Measurements from ENCODE around the gene KRTAP5-8. TPM values are rescaled to one million over a fixed set of nuclear protein-coding genes. Genes with fewer than 3 reads are reported as not detected.
A peak's percentile ranks its signal among the peaks of the same experiment; 100 is the strongest.

Gene KRTAP5-8
- total and polyA plus RNA-seq, 4 donors, result 0.22 TPM; not detected in 3

DNA sequence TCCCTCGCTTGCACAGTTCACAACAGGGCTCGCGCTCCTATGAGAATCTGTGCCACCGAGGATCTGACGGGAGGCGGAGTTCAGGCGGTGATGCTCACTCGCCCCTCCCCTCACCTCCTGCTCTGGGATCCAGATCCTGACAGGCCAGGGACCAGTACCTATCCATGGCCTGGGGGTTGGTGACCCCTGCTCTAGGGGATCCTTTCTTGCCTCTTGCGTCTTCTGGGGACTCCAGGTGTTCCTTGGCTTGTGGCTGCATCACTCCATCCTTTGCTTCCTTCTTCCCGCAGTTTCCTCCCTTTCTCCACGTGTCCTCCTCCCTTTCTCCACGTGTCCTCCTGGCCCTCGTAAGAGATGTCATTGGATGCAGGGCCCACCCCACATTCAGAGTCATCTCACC, 41.4 kb upstream of the KRTAP5-8 start:
- WGBS (ENCODE audit: insufficient coverage), result 95% methylated on average over 13 of the region's 13 CpGs
- DNase-seq (ENCODE audit: low read depth in 4 of 6, low spot score in 6 of 6), result no peak
- H3K27me3 ChIP-seq (ENCODE audit: control insufficient read depth, insufficient read depth, low read length), result no peaks in the 10 kb centered on the region
- H3K4me3 ChIP-seq (ENCODE audit: low read depth, low read length), result no peak overlapping the region
- no peak overlapping the region for H3K27ac ChIP-seq (ENCODE audit: low read depth, low read length)
- H3K4me1 ChIP-seq (ENCODE audit: control insufficient read depth, insufficient read depth, low read length), result peaks cover 3% of the 10 kb centered on the region
- no peaks in the 10 kb centered on the region for H3K9me3 ChIP-seq (ENCODE audit: control insufficient read depth, insufficient read depth, low read length)
- peaks cover 68% of the 10 kb centered on the region for H3K36me3 ChIP-seq (ENCODE audit: control insufficient read depth, insufficient read depth, low read length)

DNA sequence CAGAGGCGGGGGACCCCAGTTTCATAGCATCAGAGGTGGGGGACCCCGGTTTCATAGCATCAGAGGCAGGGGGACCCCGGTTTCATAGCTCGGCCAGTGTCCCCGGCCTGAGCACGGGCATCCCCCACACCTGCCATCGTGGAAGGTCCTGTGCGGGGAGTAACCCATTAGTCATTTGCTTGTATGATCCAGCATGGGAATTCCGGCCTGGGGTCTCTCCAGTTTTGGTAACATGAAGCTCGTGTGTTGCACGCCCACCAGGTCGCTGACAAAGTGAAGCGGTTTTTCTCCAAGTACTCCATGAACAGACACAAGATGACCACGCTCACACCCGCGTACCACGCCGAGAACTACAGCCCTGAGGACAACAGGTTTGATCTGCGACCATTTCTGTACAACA, 39.7 kb upstream of the KRTAP5-8 start:
- H3K4me1 ChIP-seq (ENCODE audit: control insufficient read depth, insufficient read depth, low read length), result peaks cover 3% of the 10 kb centered on the region
- H3K27me3 ChIP-seq (ENCODE audit: control insufficient read depth, insufficient read depth, low read length), result no peaks in the 10 kb centered on the region
- H3K4me3 ChIP-seq (ENCODE audit: low read depth, low read length), result no peak overlapping the region
- no peak for DNase-seq (ENCODE audit: low read depth in 4 of 6, low spot score in 6 of 6)
- no peaks in the 10 kb centered on the region for H3K9me3 ChIP-seq (ENCODE audit: control insufficient read depth, insufficient read depth, low read length)
- no peak overlapping the region for H3K27ac ChIP-seq (ENCODE audit: low read depth, low read length)
- 97% methylated on average over 19 of the region's 19 CpGs for WGBS (ENCODE audit: insufficient coverage)
- H3K36me3 ChIP-seq (ENCODE audit: control insufficient read depth, insufficient read depth, low read length), result peaks cover 66% of the 10 kb centered on the region

- Histone ChIP-seq H3K4me1 (ENCODE audit: control insufficient read depth, insufficient read depth, low read length) (peaks cover 4% of the 10 kb centered on the region), H3K27ac (ENCODE audit: low read depth, low read length) (no peak overlapping the region), H3K27me3 (ENCODE audit: control insufficient read depth, insufficient read depth, low read length) (no peaks in the 10 kb centered on the region), H3K4me3 (ENCODE audit: low read depth, low read length) (no peak overlapping the region), H3K9me3 (ENCODE audit: control insufficient read depth, insufficient read depth, low read length) (no peaks in the 10 kb centered on the region), H3K36me3 (ENCODE audit: control insufficient read depth, insufficient read depth, low read length) (peaks cover 68% of the 10 kb centered on the region)
- DNase-seq (ENCODE audit: low read depth in 4 of 6, low spot score in 6 of 6), result peak in 2 of 6 donors; percentile 15 to 26
- 80% methylated on average over 10 of the region's 13 CpGs for WGBS (ENCODE audit: insufficient coverage)
These were observed 38.7 kb upstream of the KRTAP5-8 start for GRCh38 chr11:71499125-71499524.

- Histone ChIP-seq H3K36me3 (ENCODE audit: control insufficient read depth, insufficient read depth, low read length) (peaks cover 69% of the 10 kb centered on the region), H3K27ac (ENCODE audit: low read depth, low read length) (no peak overlapping the region), H3K27me3 (ENCODE audit: control insufficient read depth, insufficient read depth, low read length) (no peaks in the 10 kb centered on the region), H3K9me3 (ENCODE audit: control insufficient read depth, insufficient read depth, low read length) (no peaks in the 10 kb centered on the region), H3K4me1 (ENCODE audit: control insufficient read depth, insufficient read depth, low read length) (peaks cover 9% of the 10 kb centered on the region), H3K4me3 (ENCODE audit: low read depth, low read length) (no peak overlapping the region)
- 66% methylated on average over 4 of the region's 6 CpGs for WGBS (ENCODE audit: insufficient coverage)
- no peak for DNase-seq (ENCODE audit: low read depth in 4 of 6, low spot score in 6 of 6)
These were observed 38.3 kb upstream of the KRTAP5-8 start for GRCh38 chr11:71499546-71499945.

DNA sequence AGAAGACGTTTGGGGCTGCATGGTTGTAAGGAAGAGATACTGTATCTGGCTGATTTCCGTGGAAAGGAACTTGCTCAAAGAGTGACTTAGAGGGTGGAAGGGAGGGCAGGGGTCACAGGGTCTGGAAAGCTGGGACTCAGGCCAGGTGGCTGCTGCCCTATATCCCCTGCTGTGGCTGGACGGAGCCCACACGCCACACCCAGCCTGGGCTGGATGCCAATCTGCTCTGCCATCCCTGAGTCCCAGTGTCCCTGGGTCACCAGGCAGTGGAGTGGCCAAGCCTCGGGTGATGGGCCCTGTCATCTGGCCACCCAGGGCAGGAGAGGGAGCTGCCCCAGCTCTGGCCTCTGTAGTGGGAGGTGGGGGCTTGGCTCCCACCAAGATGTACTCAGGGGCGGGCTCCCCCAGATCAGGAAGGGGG, 37.2 kb upstream of the KRTAP5-8 start:
- Histone ChIP-seq H3K4me1 (ENCODE audit: control insufficient read depth, insufficient read depth, low read length) (peaks cover 10% of the 10 kb centered on the region), H3K27ac (ENCODE audit: low read depth, low read length) (no peak overlapping the region), H3K4me3 (ENCODE audit: low read depth, low read length) (no peak overlapping the region), H3K27me3 (ENCODE audit: control insufficient read depth, insufficient read depth, low read length) (no peaks in the 10 kb centered on the region), H3K9me3 (ENCODE audit: control insufficient read depth, insufficient read depth, low read length) (no peaks in the 10 kb centered on the region), H3K36me3 (ENCODE audit: control insufficient read depth, insufficient read depth, low read length) (peaks cover 60% of the 10 kb centered on the region)
- DNase-seq (ENCODE audit: low read depth in 4 of 6, low spot score in 6 of 6), result no peak
- WGBS (ENCODE audit: insufficient coverage), result 57% methylated on average over 6 of the region's 6 CpGs

DNA sequence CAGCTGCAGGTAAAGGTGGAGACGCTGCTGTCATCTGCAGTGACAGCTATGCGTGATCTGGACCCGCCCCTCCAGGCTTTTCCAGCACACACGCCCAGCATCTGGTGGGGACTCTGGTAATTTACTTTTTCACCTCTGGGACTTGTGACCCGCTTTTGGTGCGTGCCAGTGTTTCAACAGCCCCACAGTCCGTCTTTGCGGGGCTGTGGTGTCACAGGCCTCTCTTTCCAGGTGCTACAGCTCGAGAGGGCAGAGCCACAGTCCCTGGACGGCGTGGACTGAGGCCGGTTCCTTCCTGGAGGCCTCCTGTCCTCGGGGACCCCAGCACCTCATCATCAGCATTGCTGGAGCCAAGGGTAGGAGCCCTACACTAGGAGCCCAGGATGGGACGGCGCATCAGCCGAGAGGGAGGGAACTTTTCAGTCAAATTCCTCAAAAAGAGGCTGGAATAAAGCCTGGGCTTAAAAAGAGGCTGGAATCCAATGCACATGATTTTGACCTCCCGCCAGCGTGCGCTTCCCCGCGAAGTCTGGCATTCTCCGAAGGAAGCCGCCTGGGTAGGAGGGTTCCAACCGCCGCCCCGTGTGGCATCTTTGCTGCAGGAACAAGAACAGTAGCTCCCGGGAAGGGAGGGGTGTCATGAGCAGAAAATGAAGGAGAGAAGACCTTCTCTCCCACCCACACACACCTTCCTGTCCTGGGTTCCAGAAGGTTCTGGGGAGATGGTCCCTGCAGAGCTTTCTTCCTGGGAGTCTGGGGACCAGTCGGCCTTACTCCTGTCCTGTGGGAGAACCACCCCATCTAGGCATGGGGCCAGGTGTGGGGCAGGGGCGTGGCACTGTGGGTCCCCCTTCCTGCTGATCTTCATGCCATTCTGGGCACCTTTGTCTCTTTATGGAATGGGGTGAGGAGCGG, 36.5 kb upstream of the KRTAP5-8 start:
- Histone ChIP-seq H3K4me3 (ENCODE audit: low read depth, low read length) (no peak overlapping the region), H3K9me3 (ENCODE audit: control insufficient read depth, insufficient read depth, low read length) (no peaks in the 10 kb centered on the region), H3K4me1 (ENCODE audit: control insufficient read depth, insufficient read depth, low read length) (peaks cover 10% of the 10 kb centered on the region), H3K36me3 (ENCODE audit: control insufficient read depth, insufficient read depth, low read length) (peaks cover 58% of the 10 kb centered on the region), H3K27ac (ENCODE audit: low read depth, low read length) (no peak overlapping the region), H3K27me3 (ENCODE audit: control insufficient read depth, insufficient read depth, low read length) (no peaks in the 10 kb centered on the region)
- DNase-seq (ENCODE audit: low read depth in 4 of 6, low spot score in 6 of 6), result peak in 1 of 6 donors; percentile 41
- WGBS (ENCODE audit: insufficient coverage), result 91% methylated on average over 24 of the region's 30 CpGs

- Histone ChIP-seq H3K4me1 (ENCODE audit: control insufficient read depth, insufficient read depth, low read length) (peaks cover 10% of the 10 kb centered on the region), H3K9me3 (ENCODE audit: control insufficient read depth, insufficient read depth, low read length) (no peaks in the 10 kb centered on the region), H3K36me3 (ENCODE audit: control insufficient read depth, insufficient read depth, low read length) (peaks cover 51% of the 10 kb centered on the region), H3K27ac (ENCODE audit: low read depth, low read length) (no peak overlapping the region), H3K4me3 (ENCODE audit: low read depth, low read length) (no peak overlapping the region), H3K27me3 (ENCODE audit: control insufficient read depth, insufficient read depth, low read length) (no peaks in the 10 kb centered on the region)
- WGBS (ENCODE audit: insufficient coverage), result 93% methylated on average over 5 of the region's 10 CpGs
- DNase-seq (ENCODE audit: low read depth in 4 of 6, low spot score in 6 of 6), result no peak
These were observed 35.8 kb upstream of the KRTAP5-8 start for GRCh38 chr11:71502026-71502425.

GRCh38 chr11:71502871-71503435, 34.9 kb upstream of the KRTAP5-8 start:
- Histone ChIP-seq H3K9me3 (ENCODE audit: control insufficient read depth, insufficient read depth, low read length) (no peaks in the 10 kb centered on the region), H3K36me3 (ENCODE audit: control insufficient read depth, insufficient read depth, low read length) (peaks cover 45% of the 10 kb centered on the region), H3K4me3 (ENCODE audit: low read depth, low read length) (no peak overlapping the region), H3K27me3 (ENCODE audit: control insufficient read depth, insufficient read depth, low read length) (no peaks in the 10 kb centered on the region), H3K4me1 (ENCODE audit: control insufficient read depth, insufficient read depth, low read length) (peaks cover 10% of the 10 kb centered on the region), H3K27ac (ENCODE audit: low read depth, low read length) (no peak overlapping the region)
- WGBS (ENCODE audit: insufficient coverage), result 97% methylated on average over 13 of the region's 15 CpGs
- no peak for DNase-seq (ENCODE audit: low read depth in 4 of 6, low spot score in 6 of 6)

- H3K27me3 ChIP-seq (ENCODE audit: control insufficient read depth, insufficient read depth, low read length), result no peaks in the 10 kb centered on the region
- WGBS (ENCODE audit: insufficient coverage), result 53% methylated on average over 10 of the region's 10 CpGs
- peak in 2 of 6 donors; percentile 2 to 37 for DNase-seq (ENCODE audit: low read depth in 4 of 6, low spot score in 6 of 6)
- H3K27ac ChIP-seq (ENCODE audit: low read depth, low read length), result no peak overlapping the region
- no peaks in the 10 kb centered on the region for H3K9me3 ChIP-seq (ENCODE audit: control insufficient read depth, insufficient read depth, low read length)
- H3K4me3 ChIP-seq (ENCODE audit: low read depth, low read length), result no peak overlapping the region
- H3K4me1 ChIP-seq (ENCODE audit: control insufficient read depth, insufficient read depth, low read length), result peaks cover 10% of the 10 kb centered on the region
- peaks cover 34% of the 10 kb centered on the region for H3K36me3 ChIP-seq (ENCODE audit: control insufficient read depth, insufficient read depth, low read length)
These were observed 33.3 kb upstream of the KRTAP5-8 start for GRCh38 chr11:71504531-71504930.

GRCh38 chr11:71505001-71505400, 32.8 kb upstream of the KRTAP5-8 start:
- Histone ChIP-seq H3K27ac (ENCODE audit: low read depth, low read length) (no peak overlapping the region), H3K9me3 (ENCODE audit: control insufficient read depth, insufficient read depth, low read length) (no peaks in the 10 kb centered on the region), H3K36me3 (ENCODE audit: control insufficient read depth, insufficient read depth, low read length) (peaks cover 31% of the 10 kb centered on the region), H3K4me3 (ENCODE audit: low read depth, low read length) (no peak overlapping the region), H3K4me1 (ENCODE audit: control insufficient read depth, insufficient read depth, low read length) (peaks cover 10% of the 10 kb centered on the region), H3K27me3 (ENCODE audit: control insufficient read depth, insufficient read depth, low read length) (no peaks in the 10 kb centered on the region)
- no CpG with 5 or more reads among the region's 2 CpGs for WGBS (ENCODE audit: insufficient coverage)
- DNase-seq (ENCODE audit: low read depth in 4 of 6, low spot score in 6 of 6), result peak in 1 of 6 donors; percentile 14
